GF-D8 (cell line): ENCODE measurements around the gene SMC5.
A peak's percentile ranks its signal among the peaks of the same experiment; 100 is the strongest.
"Not testable (repeated sequence)": the region's sequence is repeated elsewhere in the genome, so short reads cannot be mapped to it uniquely, and the experiment has no call there.

Source experiments
- DNase-seq: peaks from one replicate; lab custom pipeline; 2025; lab: John Stamatoyannopoulos, UW

Gene SMC5

DNA sequence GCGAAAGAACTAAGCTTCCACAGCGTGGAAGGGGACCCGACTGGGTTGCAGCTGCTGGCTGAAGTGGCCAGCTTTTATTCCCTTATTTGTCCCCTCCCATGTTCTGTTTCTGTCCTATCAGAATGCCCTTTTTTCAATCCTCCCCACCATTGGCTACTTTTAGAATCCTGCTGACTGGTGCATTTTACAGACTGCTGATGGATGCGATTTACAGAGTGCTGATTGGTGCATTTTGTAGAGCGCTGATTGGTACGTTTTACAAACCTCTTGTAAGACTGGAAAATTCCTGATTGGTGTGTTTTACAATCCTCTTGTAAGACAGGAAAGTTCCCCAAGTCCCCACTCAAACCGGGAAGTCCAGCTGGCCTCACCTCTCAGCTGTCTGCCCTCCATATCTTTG lies 105.0 kb downstream of the SMC5 start:
- no peak for DNase-seq

DNA sequence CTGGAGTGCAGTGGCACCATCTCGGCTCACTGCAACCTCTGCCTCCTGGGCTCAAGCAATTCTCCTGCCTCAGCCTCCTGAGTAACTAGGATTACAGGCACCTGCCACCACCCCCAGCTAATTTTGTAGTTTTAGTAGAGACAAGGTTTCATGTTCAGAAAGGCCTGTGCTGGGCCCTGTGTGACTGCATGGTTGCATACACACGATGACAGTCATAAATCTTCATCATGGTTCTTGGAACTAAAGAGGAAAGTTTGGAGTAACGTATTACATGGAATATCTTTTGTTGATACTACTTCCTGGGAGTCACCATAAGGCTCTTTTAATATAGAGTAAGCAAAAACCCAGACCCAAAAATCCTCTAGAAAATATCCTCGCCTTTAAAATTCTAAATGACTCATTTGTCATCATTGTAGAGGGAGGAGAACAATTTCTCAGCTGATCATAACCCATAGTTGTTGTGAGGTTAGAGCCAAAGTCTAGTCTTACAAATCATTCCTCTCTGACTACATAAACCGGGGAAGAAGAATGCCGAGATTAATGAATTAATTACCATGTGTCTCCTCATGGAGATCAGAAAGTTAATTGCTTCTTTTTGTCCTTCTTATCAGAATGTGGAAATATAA lies 108.6 kb downstream of the SMC5 start:
- DNase-seq: no peak

DNA sequence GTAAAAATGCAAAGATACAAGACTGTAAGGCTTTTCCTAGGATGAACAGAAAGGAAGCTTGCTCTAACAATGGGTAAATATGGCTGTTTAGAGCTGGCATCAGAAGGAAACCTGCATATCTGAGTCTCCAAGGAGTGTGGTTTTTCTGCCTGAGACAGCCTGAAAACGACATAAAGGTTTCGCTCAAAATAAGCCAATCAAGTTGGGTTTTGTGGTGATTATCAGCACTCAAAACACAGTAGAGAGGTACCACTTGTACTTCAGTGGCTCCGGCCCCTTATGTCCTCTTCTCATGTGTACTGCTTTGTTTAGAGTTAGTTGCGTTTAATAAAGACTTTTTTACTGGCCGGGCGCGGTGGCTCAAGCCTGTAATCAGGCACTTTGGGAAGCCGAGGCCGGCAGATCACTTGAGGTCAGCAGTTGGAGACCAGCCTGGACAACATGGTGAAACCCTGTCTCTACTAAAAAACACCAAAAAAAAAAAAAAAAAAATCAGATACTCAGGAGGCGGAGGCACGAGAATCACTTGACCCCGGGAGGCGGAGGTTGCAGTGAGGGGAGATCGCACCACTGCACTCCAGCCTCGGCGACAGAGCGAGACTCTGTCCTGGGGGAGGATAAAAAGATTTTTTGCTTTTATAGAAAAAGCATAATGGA lies 116.3 kb downstream of the SMC5 start:
- no peak for DNase-seq

DNA sequence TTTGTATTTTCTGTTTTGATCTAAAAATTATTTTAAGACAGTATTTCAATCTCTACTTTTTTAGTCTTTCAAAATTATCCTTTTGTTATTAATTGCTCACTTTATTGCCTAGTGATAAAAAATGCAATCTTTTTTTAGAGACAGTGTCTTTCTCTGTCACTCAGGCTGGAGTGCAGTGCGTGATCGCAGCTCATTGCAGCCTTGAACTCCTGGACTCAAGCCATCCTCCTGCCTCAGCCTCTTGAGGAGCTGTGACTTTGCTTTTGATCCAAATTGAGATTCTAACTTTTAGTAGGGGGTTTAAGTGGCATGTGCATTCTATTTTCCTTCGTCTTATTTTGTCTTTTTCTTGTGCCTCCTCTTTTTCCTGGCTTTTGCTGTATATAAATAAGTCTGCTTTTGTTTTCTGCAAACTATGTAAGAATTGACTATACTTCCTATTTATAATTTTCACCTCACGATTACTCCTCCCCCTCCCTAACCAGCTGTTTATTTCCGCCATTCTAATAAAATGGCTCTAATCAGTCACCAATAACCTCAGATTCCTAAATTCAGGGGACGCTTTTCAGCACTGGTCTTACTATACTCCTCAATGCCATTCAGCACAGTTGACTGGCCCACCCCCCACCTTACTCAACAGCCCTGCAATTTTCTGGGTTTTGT lies 123.4 kb downstream of the SMC5 start:
- DNase-seq: no peak

DNA sequence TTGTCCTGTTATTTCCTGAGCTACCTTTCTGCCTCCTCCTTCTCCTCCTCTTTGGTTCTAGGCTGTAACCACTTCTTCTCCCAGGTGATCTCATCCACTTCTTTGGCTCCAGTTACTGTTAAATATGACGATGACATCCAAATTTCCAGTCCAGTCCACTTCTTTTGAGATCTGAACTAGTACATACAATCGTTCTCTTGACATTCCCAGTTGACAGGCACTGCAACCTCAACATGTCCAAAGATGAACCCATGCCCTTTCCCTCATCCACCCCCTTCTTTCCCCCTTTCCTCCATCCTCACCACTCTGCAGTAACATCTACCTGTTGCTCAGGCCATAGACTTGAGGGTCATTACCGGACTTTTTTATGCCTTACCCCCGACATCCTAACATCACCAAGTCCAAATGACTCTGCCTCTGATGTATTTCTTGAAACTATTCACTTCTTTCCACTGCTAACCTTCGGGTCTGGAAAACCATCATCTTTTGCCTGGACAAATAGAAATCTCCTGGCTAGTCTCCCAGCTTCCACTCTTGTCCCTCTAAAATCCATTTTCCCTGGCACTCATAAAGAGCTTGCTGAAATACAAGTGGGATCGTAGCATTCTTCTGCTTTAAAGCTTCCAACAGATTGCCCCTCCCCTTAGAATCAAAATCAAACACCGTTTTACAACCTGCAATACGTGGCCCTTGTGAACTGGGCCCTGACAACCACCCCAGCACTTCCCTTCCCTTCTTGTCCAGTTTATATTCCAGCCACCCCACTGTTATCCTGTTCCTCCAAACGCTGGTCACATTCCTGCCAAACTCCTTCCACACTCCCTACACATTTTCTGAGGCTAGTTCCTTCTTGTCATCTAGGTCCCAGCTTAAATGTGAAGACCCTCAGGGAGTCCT lies 124.2 kb downstream of the SMC5 start:
- no peak for DNase-seq

DNA sequence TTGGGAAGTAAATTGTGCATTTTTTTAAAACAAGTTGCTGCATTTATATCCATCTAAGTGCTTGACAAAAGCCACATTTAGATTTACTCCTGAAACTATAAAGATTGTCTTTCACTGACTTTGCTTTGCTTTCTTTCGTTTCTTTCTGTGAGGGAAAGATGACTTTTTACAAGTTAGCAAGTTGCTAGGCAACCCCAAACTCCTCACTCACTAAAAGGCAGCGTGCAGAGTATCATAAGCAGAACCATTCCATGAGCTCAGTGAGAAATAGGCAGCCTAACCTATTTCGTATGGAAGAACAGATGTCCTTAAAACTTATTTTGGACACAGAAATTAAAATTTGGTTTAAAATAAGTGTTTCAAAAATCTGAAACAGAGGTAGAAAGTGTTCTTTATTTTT lies 126.6 kb downstream of the SMC5 start:
- no peak for DNase-seq

DNA sequence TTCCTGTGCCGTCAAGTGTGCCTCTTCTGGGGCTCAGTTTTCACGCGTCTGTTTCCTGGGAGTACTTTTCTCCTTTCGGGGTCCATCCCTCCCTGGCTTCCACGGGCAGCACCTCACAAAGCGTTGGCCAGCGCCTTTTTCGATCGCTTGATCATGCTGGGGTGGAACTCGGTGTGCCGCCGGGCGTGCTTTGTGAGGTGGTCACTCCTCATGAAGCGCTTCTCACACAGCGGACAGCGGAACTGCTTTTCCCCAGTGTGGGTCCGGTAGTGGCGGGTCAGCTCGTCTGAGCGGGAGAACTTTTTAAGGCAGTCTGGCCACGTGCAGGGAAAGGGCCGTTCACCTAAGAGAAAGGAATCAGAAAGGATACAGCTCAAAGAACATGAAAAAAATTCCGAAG lies 128.9 kb downstream of the SMC5 start:
- DNase-seq: no peak

DNA sequence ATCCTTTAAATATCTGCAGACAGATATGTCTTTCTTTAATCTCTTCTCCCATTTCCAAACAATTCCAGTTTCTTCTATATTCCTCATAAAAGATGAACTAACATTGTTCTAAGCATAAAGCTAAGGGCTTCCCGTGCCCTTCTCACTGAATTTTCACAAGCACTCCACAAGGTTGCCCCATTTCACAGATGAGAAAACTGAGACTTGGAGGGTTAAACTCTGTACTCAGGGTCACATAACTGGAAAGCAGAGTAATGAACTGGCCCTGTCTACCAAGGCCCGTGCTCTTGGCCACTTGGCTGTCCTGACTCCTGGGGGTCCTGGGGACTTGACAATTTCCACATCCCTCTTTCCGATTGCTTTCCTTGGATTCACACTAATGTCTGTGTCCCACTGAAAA lies 130.4 kb downstream of the SMC5 start:
- no peak for DNase-seq

DNA sequence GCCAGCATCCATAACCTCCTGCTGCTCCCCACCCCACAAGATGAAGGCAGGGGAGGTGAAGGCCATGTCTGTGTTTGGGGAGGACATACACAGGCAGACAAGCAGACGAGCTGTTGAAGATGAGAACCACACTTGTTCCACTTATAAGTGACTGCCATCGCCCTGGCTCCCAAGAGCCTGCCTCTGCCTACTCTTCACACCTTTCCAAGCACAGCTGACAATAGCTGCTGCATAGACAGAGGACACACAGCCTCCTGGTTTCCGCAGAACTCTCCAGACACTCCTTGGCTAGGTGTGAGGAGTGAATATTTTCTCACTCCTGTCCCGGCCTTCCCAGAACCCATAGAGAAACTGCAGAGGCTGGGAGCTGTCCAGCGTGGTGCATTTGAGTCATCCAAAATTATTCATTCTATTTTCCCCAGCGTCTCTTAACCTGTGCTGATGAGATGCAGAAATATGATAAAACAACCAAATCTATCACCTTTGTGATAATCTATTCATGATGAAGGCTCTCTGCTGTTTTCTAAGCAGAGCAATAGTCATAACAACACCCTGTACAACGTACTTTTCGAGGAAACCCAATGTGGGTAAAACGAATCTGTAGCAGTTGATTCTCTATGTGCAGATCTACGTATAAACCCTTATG lies 131.0 kb downstream of the SMC5 start:
- no peak for DNase-seq

DNA sequence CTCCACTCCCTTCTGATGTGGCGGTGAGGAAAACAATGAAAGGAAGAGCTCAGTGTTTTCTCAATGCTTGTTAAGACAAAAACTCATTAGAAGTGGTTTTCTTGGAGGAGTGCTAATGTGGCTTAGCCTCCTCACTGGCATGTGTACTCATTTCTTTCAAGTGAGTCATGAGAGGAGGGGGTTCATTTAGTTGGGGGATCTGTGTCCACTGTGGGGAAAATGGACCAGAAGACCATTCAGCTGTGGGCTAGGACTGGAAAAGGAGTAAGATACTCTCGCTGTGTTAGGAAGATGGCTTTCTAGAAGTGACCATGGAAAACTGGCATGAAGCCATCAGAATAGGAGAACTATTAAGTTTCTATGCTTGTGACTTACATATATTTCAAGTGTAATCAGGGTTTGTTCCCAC lies 132.2 kb downstream of the SMC5 start:
- DNase-seq: no peak

DNA sequence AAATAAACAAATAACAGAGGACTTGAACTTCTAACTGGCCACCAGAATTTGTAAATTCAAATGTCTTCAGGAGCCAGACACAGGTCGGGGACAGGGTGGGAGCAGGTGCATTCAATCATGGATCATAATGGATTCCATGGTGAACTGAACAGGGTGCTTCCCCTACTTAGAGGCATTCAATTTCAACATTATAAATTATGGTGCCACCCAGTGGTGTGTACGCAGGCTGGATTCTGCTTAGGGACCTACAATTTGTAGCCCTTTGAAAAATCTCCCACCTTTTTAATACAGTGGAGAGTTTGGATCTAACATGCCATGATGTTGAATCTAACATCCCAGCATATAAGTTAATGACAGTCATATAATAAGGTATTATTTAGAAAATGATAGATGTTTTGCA lies 133.4 kb downstream of the SMC5 start:
- no peak for DNase-seq

DNA sequence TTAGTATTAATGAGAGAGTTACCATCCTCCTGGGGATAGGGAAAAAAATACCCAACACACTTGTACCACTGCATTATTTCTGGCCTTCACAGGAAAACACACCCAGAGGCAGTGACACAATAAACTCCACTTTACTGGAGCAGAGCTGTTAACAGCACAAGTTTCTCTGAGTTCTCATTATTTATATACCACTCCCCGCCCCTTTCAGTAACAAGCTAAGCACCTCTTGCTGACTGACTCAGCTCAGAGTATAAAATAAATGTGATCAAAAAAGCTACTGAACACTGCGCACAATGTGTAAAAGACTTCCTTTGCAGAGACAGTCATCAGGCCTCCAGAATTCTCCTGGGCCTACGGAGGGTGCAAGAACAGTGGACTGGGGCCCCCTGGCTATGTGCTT lies 134.1 kb downstream of the SMC5 start:
- DNase-seq: no peak

DNA sequence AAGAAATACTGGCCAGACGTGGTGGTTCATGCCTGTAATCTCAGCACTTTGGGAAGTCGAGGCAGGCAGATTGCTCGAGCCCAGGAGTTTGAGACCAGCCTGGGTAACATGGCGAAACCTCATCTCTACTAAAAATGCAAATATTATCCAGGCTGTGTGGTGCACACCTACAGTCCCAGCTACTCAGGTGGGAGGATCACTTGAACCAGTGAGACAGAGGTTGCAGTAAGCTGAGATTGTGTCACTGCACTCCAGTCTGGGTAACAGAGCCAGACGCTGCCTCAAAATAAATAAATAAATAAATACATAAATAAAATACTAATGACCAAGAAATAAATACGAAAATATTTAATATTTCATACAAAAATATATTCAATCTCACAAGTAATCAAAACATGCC lies 136.9 kb downstream of the SMC5 start:
- DNase-seq: no peak

DNA sequence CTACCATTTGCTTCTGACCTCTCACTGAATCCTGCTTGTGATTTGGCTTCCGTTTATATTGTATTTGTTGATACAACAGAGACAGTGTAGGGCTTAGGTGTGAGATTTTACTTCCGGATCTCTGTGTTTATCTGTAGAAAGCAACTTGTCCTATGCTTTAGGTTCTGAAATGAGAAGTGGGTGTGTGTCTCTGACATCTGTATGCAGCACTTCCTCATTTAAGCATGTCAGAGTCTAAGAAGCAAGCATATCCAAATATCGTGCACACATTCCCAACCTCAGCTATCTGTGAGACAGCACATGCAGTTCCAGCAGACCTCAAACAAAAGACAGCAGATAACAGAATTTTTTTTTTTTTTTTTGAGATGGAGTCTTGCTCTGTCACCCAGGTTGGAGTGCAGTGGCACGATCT lies 139.4 kb downstream of the SMC5 start:
- peak; percentile 81 for DNase-seq

DNA sequence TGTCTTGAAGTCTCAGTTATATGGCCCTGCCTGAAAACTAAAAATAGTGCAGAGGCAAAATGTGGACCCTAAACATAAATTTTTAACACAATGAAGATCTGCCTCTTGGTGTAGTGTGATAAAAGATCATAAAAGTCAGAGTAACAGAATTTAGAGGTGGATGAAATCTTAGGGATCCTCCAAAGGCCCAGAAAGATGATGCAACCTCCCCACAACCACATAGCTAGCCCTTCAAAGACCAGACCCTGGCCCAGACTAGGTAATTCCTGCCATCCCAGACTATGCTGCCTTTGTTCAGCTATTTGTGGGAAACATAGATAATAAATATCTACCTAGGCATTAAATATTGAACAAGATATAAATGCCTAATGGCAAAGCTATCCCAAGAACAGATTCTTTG lies 140.4 kb downstream of the SMC5 start:
- DNase-seq: no peak

DNA sequence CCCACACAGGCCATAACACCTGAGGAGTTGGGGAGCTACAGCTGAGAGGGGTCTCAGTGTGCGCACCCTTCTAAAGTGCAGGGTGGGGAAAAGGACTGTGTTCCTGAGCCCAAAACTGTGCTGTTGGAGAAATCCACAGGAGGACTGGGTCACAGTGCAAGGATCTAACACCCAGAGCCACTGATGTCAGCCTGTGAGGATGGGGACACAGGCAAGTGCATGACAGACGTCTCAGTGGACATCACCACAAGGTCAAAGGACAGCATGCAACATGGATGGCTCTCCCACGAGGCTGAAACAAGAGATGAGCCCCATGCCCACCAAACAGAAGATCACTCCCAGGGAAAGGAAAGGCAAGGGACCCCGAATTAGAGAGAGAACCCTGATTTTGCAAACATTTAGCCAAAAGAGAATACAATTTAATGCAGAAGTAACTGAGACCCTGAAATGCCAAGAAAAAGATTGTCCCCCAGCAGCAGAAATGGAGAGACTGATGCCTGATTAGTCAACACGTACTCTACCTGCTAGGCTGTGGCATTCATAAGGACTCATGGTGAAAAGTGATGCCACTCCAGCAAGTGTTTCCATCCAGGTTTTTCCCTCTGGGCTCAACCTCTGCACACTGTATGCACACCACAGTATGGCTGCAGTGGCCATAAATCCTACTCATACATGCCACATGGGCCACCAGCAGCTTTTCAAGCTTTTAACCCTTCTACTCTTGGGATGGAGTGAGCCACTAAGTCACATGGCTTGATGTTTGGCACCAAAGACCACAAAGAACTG lies 141.5 kb downstream of the SMC5 start:
- no peak for DNase-seq

DNA sequence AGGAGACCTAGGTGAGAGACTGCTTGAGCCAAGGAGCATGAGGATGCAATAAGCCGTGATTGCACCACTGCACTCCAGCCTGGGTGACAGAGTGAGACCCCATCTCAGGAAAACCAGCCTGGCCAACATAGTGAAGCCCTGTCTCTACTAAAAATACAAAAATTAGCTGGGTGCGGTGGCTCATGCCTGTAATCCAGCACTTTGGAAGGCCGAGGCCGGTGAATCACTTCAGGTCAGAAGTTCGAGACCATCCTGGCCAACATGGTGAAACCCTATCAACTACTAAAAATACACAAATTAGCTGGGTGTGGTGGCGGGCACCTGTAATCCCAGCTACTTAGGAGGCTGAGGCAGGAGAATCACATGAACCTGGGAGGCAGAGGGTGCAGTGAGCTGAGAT lies 142.5 kb downstream of the SMC5 start:
- not testable (repeated sequence) for DNase-seq

DNA sequence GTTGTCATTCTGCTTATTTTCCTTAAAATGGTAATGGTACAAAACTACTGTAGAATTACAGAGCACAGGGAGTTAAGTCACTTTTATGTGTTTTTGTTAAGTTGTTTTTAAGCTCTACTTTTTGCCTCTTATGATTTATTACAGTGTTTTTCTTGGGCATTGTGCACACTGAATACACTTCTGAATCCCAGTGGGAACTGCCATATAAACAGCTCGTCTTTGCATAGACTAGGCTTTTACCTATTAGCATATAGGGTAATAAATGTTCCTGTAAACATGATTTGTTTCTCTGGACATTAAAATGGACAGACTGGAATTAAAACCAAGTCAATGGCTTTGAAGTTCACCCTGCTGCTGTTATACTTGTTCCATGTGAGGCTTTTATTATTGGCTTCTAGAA lies 143.4 kb downstream of the SMC5 start:
- no peak for DNase-seq

DNA sequence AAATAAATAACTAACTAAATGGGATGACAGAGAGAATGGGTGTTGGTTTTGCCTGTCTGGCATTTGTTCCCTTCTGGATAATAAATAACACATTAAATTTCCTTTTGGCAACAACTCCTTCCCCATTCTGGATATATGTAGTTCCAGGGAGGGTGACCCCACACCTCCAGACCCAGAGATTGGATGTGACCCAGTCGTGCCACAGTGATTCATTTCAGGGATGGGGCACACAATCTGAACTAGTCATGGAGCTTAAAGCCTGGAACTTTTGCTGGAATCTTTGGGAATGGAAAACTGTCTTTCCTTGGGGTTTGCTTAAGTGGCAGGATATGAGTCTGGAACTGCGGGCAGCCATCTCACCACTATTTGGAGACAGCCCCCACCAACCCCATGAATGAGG lies 144.4 kb downstream of the SMC5 start:
- no peak for DNase-seq

DNA sequence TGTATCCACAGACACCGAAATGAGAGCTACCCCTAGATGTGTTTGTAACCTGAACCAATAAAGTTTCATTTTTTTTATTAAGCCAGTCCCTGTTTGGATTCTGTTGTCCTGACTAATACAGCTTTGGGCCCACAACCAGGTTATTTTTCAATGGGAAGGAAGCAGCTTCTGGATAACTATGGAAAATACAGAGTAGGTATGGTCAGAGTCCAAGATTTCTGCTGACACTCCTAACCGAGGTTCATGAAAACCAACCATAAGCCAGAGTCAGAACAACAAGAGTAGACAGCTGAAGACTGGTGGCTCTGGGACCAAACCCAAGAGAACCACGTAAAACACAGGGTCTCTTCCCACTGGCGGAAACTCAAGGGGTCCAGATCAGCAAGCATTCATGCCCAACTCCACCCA lies 144.8 kb downstream of the SMC5 start:
- no peak for DNase-seq

DNA sequence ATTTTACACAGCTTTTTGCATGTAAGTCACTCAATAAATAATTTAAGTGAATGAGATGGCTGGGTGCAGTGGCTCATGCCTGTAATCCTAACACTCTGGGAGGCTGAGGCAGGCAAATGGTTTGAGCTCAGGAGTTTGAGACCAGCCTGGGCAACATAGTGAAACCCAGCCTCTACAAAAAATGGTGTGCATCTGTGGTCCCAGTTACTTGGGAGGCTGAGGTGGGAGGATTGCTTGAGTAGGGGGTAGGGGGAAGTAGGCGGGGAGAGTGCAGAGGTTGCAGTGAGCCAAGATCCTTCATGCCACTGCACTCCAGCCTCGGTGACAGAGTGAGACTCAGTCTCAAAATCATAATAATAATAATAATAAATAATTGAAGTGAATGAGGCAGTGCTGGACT lies 145.5 kb downstream of the SMC5 start:
- DNase-seq: no peak
